Measurements from ENCODE around the gene USP5.

The USP5 gene, protein sequence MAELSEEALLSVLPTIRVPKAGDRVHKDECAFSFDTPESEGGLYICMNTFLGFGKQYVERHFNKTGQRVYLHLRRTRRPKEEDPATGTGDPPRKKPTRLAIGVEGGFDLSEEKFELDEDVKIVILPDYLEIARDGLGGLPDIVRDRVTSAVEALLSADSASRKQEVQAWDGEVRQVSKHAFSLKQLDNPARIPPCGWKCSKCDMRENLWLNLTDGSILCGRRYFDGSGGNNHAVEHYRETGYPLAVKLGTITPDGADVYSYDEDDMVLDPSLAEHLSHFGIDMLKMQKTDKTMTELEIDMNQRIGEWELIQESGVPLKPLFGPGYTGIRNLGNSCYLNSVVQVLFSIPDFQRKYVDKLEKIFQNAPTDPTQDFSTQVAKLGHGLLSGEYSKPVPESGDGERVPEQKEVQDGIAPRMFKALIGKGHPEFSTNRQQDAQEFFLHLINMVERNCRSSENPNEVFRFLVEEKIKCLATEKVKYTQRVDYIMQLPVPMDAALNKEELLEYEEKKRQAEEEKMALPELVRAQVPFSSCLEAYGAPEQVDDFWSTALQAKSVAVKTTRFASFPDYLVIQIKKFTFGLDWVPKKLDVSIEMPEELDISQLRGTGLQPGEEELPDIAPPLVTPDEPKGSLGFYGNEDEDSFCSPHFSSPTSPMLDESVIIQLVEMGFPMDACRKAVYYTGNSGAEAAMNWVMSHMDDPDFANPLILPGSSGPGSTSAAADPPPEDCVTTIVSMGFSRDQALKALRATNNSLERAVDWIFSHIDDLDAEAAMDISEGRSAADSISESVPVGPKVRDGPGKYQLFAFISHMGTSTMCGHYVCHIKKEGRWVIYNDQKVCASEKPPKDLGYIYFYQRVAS

DNA sequence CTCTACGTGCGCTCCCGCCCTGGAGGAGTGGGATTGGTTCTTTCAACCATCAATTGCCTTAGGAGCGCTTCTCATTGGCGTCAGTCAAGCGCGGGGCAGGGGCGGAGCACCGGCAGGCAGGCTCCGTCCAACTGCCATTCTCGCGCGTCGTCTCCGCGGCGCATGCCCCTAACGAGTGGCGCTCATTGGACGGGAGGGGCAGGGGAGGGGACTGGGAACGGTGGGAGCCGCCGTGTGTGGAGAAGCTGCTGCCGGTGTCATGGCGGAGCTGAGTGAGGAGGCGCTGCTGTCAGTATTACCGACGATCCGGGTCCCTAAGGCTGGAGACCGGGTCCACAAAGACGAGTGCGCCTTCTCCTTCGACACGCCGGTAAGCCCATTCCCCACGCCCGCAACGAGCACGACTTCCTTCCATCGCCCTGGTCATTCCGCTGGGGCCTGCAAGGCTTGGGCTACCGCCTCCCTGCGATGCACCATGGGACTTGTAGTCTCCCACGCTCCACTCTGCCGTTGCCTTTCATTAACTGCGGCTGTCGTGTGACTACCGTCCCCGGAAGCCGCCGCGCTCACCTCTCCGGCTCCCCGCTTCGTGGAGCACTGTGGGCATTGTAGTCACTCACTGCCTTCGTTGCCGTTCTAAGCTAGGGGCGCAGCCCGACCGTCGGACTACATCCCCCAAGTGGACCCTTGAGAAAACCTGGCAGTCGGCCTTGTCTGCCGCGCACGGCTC lies at the start of gene USP5:
TSS of gene USP5 (plus strand) at position 230 of the 730 bp plus-strand sequence. CDS start at position 260, 30 bp downstream.
- peak; percentile 98 to 100 for DNase-seq

DNA sequence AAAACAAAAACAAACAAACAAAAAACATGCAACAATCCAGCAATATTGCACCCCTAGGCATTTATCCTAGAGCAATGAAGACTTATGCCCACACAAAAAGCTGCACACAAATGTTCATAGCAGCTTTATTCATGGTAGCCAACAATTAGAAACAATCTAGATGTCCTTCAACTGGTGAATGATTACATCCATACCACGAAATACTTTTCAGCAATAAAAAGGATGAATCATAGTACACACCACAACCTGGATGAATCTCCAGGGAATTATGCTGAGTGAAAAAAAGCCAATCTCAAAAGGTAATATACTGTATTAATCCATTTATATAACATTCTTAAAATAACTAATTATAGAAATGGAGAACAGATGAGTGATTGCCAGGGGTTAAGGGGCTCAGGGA lies 44.8 kb upstream of the USP5 start:
- DNase-seq = no peak

DNA sequence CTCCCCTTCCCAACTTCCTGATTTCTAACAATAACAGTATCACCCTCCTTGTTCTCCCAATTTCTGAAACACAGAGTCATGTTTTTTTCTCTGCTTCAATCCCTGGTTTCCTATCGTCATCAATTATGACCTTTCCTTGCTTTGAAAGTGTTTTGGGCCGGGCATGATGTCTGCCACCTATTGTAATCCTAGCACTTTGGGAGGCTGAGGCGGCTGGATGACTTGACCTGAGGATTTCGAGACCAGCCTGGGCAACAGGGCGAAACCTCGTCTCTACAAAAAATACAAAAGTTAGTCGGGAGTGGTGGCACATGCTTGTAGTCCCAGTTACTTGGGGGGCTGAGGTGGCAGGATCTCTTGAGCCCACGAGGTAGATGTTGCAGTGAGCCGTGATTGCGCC lies 42.9 kb upstream of the USP5 start:
- DNase-seq = no peak

DNA sequence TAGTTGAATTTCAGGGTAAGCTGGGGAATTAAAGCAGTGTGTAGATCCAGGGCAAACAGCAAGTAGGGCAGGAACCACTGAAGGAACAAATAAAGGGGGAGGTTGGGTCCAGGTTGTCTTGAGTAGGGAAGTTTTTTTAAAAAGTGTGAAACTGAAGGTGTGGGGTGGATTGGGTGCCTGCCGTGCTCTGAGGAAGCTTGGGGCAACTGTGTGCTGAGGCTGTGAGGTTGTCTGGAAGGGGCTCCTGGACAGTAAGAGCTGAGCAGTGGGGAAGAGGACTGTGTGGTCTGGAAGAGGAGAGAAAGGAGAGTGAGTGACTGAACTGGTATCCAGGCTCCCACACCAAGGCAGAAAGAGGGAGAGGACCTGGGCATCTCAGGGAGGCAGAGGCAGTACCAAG lies 41.2 kb upstream of the USP5 start:
- no peak for DNase-seq

DNA sequence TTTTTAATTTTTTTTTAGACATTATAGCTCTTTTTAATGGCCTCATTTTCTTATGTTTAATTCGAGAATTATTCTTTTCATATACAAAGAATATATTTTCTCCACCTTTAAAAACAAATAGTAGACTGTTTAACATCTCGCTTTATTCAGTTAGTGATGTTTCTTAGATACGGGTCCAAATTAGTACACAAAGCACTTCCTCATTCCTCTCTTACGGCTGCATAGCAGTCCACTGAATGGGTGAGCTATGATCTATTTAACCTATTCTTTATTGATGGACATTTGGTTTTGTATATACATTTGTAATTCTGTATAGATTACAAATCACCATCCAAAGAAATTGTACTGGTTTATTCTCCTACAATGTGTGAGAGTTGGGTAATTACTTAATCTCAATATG lies 38.6 kb upstream of the USP5 start:
- no peak for DNase-seq

DNA sequence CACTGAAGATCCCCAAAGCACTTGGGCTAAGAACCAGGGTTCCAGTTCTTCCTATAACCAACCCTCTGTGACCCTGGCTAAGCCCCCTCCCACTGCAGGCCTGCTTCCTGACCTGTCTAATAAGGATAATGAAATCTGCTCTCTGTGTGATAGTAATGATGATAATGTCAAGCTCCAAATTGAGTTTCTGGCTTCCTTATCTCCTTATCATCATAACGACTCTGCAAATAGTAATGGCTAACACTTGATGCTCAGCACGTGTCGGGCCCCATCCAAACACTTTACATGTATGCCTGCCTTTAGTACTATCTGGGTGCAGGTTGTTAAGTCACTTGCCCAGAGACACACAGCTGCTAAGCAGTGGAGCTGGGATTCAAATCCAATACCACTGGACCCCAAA lies 35.4 kb upstream of the USP5 start:
- DNase-seq = no peak

DNA sequence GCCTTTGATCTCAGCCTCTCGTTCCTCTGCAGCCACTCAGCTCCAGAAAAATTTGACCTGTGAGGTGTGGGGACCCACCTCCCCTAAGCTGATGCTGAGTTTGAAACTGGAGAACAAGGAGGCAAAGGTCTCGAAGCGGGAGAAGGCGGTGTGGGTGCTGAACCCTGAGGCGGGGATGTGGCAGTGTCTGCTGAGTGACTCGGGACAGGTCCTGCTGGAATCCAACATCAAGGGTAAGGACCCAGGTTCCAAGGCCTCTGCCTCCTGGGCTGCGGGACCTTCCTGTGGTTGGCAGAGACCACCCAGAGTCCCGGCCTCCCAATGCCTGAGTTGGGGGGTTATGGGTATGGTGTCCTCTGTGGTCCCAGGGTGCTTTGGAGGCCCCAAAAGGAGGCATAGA lies 34.9 kb upstream of the USP5 start:
- no peak for DNase-seq

DNA sequence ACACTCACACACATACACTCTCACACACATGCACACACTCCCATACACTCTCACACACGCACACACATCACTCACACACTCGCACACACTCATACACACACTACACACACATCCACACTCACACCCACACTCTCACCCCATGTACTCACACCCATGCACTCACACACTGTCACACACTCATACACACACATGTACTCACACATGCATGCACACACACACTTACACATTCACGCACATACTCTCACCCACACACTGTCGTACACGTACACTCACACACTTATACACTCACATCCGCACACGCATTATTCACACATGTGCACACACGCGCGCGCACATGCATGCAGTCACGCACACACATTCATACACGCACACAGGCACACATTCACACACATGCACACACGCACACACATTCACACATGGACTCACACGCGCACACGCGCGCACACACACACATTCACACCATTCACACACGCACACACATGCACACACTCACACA lies 34.2 kb upstream of the USP5 start:
- no peak for DNase-seq

DNA sequence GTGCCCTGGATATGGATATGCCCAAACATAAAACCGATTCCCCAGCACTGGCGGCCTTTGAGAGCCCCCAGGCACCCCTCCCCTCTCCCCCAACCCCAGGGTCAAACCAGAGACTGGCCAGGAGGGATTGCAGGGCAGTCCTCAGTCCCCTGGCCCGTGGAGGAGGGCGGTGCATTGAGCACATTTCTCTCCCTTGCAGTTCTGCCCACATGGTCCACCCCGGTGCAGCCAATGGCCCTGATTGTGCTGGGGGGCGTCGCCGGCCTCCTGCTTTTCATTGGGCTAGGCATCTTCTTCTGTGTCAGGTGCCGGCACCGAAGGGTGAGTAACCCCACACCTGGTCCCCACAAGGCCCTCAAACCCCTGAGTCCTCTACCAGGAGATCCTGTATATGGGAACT lies 33.7 kb upstream of the USP5 start:
- no peak for DNase-seq

DNA sequence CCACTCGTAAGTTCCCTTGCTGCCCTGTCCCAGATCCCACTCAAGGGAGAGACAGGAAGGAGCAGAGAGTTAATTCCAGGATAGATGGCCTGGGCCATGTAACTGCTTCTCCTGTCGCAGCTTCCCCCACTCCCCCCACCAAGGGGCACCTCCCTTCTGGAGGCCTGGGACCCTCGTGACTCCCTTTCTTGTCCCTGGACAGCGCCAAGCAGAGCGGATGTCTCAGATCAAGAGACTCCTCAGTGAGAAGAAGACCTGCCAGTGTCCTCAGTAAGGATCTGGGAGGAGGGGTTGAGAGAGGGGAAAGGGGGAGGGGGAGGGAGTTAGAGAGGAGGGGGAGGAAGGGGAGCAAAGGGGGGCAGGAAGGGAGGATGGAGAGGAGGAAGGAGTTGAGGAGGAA lies 33.3 kb upstream of the USP5 start:
- no peak for DNase-seq

DNA sequence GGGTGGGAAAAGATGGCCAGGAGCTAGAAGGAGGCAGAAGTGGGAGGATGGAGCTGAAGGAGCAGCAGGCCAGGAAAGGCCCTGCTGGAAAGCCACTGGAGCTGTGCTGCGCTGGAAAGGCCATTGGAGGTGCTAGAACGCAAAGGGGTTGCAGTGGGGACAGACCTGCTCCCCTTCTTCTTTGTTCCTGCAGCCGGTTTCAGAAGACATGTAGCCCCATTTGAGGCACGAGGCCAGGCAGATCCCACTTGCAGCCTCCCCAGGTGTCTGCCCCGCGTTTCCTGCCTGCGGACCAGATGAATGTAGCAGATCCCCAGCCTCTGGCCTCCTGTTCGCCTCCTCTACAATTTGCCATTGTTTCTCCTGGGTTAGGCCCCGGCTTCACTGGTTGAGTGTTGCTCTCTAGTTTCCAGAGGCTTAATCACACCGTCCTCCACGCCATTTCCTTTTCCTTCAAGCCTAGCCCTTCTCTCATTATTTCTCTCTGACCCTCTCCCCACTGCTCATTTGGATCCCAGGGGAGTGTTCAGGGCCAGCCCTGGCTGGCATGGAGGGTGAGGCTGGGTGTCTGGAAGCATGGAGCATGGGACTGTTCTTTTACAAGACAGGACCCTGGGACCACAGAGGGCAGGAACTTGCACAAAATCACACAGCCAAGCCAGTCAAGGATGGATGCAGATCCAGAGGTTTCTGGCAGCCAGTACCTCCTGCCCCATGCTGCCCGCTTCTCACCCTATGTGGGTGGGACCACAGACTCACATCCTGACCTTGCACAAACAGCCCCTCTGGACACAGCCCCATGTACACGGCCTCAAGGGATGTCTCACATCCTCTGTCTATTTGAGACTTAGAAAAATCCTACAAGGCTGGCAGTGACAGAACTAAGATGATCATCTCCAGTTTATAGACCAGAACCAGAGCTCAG lies 32.6 kb upstream of the USP5 start:
- DNase-seq = no peak

DNA sequence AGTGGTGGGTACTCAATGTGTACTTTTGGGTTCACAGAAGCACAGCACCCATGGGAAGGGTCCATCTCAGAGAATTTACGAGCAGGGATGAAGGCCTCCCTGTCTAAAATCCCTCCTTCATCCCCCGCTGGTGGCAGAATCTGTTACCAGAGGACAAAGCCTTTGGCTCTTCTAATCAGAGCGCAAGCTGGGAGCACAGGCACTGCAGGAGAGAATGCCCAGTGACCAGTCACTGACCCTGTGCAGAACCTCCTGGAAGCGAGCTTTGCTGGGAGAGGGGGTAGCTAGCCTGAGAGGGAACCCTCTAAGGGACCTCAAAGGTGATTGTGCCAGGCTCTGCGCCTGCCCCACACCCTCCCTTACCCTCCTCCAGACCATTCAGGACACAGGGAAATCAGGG lies 31.8 kb upstream of the USP5 start:
- DNase-seq = no peak

DNA sequence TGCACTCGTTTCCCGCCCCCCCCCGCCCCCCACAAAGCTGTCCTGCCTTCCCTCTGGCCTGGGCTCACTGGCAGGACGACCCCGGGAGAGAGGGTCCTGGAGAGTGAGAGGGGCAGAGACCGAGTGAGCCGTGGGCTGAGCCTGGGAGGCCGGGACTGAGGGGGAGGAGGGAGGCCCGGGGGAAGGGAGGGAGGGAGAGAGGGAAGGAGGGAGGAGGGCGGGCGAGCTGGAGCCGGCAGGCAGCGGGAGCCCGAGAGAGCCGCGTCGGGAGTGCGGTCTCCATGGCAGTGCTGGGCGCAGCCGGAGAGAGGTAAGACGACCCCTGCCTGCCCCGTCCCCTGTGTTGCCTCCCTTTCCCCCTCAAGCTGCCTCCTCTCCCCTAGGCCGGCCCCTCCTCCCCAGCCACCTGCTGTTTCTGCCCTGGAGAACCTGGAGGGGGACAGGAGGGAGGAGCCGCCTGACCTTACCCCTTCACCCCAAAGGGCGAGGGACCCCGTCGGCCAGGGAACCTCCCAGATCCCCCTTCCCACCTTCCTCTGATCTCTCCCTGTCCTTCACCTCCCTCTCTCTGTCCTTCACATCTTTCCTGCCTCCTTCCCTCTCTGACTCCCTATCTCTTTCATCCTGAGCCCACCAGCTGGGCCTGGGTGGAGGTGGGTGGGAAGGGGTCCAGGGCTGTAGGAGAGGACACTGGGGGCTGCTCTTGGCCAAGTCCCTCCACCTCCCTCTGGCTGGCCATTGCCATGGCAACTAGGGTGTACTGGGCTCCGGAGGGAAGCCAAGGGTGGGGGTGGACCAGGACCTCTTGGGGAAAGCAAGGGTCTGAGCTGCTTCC lies 30.1 kb upstream of the USP5 start, which contains the start of gene GPR162:
TSS of gene GPR162 (plus strand) at position 231 of the 835 bp plus-strand sequence. CDS start 2,078 bp downstream, outside the sequence.
- DNase-seq = no peak

DNA sequence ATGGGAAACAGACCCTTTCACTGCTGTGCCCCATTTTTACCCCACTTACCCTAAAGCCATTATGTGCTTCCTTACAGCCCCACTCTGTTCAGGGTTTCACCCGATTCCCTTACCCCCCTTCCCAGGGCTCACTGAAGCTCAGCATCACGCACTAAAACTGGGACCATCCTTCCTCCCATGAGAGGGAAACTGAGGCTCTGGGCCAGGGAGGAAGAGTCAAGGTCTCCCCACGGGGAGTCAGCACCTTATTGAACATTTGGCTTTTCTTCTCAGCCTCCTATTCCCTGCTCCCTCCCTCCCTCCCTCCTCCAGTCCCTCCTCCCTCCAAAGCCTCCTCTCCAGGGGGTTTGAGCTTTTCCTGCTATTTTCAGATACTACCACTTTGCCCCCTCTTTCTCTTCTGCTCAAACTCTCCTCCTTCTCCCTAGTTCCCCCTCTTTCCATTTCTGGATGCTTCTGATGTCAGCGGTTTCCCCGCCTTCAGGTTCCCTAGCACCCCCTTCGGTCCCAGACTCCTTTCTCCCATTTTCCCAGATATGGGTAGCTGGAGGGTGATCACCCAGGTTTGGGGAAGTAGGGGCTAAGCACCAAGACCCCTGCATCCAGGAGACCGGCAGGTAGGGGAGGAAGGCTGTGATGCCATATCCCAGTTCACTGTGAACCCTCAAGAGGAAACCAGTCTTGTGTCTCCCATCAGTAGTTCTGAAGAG lies 29.4 kb upstream of the USP5 start:
- DNase-seq = no peak

DNA sequence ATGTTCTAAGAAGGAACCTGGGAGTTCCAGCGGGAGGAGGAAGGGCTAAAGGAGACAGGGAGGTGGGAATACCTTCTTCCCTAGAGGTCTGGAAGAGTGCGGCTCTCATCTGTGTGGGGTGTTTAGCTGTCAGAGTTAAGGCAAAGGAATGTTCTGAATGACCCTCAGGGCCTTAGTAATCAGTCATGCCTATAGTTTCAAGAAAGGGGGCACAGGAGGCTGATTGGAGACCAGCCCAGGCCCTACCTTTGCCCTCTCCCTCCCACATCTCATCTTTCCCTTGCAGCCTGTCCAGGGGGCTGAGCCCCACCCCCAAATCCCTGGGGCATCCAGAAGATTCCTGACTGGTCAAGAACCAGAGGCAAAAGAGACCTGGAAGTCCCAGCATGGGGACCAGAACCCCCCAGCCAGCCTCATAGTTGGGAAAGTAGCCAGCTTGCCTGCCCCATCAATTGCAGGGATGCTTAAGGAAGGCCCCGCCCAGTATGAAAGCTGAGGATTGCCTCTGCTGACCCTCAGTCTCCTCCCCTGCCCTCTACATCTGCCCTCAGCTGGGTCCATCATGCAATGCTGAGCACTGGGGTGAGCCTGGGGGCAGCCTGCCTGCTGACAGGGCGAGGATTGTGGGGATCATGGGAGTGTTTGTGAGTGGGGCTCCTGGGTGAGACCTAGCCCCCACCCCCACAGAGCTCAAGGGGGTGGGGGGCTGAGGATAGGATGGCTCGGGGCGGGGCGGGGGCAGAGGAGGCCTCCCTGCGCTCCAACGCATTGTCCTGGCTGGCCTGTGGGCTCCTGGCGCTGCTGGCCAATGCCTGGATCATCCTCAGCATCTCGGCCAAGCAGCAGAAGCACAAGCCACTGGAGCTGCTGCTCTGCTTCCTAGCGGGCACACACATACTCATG lies 28.5 kb upstream of the USP5 start:
- no peak for DNase-seq

DNA sequence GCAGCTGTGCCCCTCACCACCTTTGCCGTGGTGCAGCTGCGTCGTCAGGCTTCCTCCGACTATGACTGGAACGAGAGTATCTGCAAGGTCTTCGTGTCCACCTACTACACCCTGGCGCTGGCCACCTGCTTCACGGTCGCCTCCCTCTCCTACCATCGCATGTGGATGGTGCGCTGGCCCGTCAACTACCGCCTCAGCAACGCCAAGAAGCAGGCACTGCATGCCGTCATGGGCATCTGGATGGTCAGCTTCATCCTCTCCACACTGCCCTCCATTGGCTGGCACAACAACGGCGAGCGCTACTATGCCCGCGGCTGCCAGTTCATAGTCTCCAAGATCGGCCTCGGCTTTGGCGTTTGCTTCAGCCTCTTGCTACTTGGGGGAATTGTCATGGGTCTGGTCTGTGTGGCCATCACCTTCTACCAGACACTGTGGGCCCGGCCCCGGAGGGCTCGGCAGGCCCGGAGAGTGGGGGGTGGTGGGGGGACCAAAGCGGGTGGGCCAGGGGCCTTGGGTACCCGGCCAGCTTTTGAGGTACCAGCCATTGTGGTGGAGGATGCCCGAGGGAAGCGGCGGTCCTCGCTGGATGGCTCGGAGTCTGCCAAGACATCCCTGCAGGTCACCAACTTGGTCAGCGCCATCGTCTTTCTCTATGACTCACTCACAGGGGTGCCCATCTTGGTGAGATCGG lies 27.7 kb upstream of the USP5 start:
- DNase-seq = no peak

DNA sequence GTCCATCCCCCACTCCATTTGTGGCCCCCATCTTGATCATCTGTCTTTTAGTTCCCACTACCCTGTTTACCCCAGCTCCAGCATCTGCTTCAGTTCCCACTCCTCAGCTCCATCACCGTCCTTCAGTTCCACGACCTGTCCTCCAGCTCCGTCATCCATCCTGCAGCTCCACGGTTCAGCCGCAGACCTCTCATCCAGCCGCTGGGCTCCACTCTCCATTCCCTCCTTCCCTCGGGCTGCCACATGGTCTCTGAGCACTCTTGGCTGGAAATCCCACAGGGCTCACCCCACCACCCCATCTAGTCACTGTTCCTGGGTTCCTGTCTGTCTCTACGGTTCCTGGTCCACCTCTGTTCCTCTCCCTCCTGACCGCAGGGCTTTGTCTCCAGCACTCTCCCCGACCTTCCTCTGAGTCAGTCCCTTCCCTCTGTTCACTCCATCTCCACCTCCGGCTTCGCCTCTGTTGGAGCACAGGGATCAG lies 27.0 kb upstream of the USP5 start:
- DNase-seq = no peak

DNA sequence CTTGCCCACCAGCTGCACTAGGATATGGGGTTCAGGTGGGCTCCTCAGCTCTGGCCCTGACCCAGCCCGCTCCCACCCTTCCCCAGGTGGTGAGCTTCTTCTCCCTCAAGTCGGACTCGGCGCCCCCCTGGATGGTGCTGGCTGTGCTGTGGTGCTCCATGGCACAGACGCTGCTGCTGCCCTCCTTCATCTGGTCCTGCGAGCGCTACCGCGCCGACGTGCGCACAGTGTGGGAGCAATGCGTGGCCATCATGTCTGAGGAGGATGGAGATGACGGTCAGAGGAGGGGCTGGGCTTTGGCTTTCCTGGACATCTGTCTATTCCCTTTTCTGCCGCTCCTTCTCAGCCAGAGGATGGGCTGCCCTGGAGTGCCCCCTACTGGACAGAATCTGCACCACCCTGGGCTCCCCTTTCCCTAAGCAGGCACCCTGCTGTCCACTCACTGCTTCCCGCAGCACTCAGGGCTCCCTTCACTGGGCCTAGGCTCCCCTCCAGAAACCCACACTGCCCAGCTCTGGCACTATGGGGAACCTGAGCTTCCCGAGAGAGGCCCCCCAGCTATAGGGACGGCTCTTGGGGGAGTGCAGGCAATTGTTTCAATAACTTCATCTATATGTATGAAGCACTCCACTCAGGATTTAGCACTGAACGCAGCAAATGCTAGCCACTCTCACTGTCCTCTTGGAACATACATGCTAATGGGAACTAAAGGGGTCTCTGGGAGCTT lies 26.4 kb upstream of the USP5 start:
- peak; percentile 67 to 97 for DNase-seq

Data from inflammatory macrophage treated with lipopolysaccharide for 1 hour (primary cell).